ENCODE measurements around the gene GDPD2.

GDPD2 gene

GRCh38 chrX:70477734-70478075 lies 54.6 kb downstream of the GDPD2 start:
- no peak for DNase-seq

GRCh38 chrX:70478526-70479245 lies 55.6 kb downstream of the GDPD2 start:
- DNase-seq: peak; percentile 16

GRCh38 chrX:70479247-70479921 lies 56.3 kb downstream of the GDPD2 start:
- DNase-seq: no peak

DNA sequence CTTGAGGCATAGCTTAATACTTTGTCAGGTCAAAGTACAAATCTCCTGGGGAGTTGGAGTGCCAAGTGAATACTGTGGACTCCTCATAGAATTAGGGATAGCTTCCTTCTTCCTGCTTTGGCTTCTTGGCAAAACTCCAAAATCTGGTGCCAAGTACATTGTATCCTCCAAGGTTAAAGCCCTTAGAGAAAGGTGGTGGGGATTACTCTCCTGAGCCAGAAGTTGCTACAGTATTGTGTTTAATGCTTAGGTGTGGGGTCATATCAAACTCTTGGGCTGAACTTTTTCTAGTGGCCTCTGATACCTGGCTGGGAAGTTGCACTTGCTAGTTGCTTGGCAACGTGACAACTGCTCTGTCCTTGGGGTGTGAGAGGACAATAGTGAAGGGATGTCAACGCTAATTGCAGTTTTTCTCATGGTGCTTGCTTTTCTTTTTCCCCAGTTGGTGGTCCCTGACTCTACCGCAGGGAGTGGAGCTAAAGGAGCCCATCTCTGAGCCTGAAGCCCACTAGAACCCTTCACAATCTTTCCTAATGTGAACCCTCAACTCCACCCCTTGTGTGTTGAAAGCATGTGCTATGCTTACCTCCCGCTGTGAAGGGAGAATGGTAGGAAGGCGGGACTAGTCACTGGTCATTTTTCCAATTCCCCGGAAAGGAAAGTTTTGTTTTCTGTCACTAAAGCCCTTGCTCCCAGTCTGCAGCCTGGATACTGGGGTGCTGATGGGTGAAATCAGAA lies 57.0 kb downstream of the GDPD2 start:
- no peak for DNase-seq

DNA sequence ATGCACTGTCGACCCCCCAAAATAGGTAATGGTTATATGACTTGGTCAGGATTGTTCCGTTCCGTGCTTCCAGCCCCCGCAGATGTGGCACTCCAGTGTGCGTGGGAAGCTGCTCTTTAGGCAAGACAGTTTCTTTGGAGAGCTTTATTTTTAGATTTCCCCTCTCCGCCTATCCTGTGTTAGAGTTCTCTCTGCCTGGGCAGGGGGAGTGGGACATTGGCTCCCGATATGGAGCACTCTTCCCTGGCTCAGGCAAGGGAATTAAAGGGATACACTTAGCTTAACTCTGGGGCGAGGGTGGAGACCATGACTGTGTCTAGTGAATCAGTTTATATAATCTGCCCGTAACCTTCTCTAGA lies 57.5 kb downstream of the GDPD2 start:
- no peak for DNase-seq

DNA sequence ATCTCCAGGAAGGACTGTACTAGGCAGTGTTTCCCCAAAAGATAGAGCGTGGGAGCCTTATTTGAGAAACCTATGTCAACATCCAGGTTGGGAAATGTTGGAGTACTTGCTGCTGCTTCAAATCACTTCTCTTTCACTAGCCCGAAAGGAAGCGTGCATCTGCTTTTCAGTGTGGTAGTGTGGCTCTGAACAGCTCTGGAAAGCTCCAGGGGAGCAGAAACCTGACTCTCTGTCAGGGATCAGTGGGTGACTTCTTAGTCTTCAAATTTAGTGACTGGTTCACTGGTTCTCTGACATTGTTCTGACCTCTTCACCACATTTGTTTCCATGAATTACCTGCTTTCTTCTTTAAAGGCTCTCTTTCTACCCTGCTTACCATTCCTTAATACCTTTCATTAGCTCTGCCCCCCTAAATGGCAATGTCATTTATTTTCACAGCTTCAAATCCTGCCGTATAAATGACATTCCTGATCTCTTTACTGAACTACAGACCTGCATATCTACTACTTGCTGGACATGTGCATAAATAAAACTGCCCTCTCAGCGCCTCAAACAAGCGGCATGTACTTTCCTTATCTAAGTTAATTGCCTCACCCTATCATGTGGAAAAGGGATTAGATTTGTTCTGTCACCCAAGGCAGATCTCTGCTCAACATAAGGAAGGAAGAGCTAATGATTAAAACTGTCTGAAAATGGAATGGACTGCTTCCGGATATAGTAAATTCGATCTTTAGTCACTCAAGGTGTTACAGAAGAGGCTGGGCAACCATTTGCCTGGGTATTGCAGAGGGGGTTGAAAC lies 58.6 kb downstream of the GDPD2 start:
- no peak for DNase-seq

DNA sequence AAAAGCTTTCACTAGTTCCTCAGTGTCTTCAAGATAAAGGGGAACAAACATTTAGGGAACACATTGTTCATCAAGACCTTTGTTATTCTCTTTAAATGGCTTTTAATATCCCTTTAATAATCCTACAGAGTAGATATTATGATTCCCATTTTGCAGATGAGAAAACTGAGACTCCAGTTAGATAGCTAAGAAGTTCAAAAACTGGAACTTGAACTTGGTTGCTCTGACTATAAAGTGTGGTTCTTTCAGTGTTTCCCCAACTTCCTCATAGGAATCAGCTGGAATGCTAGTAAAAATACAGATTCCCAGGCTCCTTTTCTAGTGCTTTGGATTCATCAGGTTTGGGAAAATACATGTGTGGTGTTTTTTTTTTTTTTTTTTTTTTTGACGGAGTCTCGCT lies 59.2 kb downstream of the GDPD2 start:
- DNase-seq: no peak
